NCI-H2227 treated with DMSO at 0.1 percent for 48 hours (cell line): ENCODE data around the gene CDC23.

Experiments used
- DNase-seq: peaks from one replicate; lab custom pipeline; 2025; lab: John Stamatoyannopoulos, UW

CDC23 gene

GRCh38 chr5:138141734-138142133 is 71.4 kb downstream of the CDC23 start:
- DNase-seq = no peak

- no peak for DNase-seq
These were observed 72.9 kb downstream of the CDC23 start for GRCh38 chr5:138140268-138140667.

GRCh38 chr5:138139781-138140090 is 73.4 kb downstream of the CDC23 start:
- DNase-seq = no peak

- DNase-seq = peak; percentile 54
These were observed 74.0 kb downstream of the CDC23 start, which contains the start of gene NME5 for GRCh38 chr5:138138949-138139780. NME5 (minus strand) TSS chr5:138139428; CDS start chr5:138138780, 648 bp downstream.
